Non-pigmented ciliary epithelial cell (primary cell): ENCODE results near the gene DAPK3.
"Not testable (repeated sequence)": the region's sequence is repeated elsewhere in the genome, so short reads cannot be mapped to it uniquely, and the experiment has no call there.

Experiments
- DNase-seq: peaks from one replicate; pipeline ENCODE4 v3.0.0-alpha.2; 2010; ENCODE audit warnings: low read depth

Gene DAPK3

DNA sequence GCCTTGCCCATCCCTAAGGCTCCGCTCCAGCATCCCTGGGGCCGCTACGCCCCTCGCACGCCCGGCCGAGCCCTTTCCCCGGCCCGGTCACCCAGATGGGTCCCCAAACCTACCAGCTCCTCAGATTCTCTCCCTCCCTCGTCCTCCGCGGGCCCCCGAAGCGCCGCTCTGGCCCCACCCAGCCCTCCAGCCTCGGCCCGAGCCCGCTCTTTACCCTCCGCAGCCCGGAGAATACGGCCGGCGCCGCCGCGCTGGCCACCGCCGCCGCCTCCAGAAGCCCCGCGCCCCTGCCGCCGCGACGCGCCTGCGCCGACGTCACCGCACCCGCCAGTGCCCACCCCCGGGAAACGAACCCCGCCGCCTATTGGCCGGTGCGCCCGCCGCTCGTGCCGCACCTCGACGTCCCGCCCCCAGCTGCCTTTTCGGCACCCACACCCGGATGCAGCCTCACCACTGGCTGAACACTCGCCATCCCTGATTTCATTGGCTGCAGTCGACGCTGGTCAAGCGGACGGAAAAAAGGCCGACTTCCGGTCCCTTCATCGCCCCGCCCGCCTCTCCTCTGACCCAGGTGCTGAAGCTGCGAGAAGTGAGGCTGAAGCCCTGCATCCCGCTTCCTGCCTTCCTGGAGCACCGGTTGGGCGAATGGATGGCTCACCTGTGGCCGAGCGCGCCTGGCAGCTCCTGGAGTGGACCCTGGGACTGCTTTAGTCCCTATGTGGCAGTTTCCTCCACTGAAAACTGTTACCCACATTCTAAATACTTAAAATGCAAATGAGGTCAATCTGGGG is at the start of gene DAPK3:
DAPK3 (minus strand) TSS at position 292 of the 791 bp plus-strand sequence. CDS start 1,364 bp downstream, outside the sequence.
- DNase-seq = peak; percentile 90

DNA sequence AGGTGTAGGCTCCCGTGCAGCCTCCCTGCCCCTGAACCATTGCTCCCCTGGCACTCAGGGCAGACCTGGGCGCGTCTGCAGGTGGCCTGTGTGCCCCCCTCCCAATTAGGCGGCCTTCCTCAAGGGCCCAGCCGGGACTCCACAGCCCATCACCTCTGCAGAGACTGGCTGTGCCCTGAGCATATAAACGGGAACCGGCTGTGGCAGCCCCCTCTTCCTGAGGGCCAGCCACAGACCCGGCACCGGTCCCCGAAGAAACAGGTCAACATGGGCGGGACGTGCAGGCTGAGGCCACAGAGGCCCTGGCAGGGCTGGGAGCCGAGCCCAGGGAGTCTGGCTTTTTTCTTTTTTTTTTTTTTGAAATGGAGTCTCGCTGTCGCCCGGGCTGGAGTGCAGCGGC is 48.7 kb upstream of the DAPK3 start:
- no peak for DNase-seq

DNA sequence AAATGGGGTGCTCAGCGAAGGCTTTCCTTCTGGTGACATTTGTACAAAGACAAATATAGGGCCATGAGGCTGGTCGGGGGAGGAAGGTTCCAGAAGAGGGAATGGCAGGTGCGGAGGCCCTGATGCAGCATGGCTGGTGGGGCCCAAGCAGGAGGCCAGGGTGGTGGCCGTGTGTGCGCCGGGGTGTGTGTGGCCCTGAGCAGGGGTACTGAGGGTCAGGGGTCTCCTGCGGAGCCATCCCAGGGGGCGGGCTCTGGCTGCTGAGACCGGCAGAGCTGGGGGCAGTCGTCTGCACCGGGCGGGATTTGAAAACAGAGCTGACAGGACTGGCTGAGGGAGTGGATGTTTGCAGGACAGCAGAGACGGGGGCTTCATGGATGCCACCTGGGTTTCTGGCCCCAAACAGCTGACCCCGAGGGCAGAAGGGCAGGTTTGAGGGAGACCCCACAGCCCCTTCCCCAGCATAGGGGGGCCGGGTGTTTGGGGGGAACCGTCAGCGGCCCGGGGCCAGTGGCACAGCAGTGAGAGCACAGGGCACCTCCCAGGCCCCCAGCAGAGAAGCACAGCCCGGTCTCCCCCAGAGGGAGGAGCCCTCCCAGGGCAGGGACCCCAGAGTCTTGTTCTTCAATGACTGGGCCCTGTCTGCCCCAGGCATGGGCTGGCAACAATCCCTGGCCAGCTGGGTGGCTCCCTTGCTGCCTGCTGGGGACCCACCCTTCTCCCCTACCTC is 48.0 kb upstream of the DAPK3 start:
- DNase-seq = no peak

DNA sequence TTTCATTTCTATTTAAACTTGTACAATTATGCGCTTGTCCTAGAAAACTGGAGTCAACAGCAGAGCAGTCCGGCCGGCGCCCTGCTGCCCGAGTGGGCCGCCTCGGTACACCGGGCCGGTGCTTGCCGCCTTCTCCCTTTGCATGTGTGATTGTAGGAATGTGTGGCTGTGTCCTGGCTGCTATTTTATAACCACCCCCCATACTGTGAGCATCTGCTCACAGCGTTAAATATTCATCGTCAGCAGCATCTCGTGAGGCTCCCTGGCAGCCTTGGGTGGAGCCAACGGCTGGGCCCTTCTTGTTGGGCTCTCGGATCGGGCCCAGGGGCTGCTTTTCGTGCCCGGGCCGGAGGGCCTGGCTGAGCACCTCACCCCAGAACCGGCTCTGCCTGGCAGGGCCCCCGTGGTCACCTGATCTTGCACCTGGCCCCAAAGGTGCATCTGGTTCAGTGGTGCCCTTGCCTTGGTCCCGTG is 47.3 kb upstream of the DAPK3 start:
- DNase-seq = no peak

DNA sequence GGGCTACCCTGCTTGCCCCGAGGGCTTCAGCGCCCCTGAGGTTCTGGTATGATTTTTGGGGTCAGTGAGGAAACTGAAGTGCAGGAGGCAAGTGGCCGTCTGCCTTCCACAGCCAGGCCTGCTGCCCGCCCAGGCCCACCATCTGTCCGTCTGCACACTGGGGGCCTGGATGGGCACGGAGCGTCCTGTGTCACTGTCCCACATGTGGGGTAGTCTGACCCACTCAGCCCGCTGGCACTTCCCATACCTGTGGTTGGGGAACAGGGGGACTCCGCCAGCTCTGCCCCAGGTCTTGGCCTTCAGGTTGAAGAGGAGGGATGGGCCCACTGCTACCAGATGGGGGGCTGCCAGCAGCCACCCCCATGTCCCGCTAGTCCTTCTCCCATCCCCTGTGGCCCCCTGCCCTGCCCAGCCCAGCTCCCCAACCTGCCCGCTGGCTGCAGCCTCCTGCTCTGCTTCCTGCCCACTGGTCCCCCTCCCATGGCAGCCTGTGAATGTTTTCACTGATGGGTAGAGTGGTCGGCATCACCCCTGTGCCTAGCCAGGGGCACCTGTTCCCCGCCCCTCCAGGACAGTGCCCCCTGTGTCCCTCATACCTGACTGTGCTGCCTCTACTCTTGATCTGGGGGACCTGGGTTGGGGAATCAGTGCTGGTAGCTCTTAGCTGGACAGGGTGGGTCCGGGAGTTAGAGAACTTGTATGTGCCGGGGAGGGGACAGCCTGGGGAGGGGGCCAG is 46.2 kb upstream of the DAPK3 start:
- no peak for DNase-seq

DNA sequence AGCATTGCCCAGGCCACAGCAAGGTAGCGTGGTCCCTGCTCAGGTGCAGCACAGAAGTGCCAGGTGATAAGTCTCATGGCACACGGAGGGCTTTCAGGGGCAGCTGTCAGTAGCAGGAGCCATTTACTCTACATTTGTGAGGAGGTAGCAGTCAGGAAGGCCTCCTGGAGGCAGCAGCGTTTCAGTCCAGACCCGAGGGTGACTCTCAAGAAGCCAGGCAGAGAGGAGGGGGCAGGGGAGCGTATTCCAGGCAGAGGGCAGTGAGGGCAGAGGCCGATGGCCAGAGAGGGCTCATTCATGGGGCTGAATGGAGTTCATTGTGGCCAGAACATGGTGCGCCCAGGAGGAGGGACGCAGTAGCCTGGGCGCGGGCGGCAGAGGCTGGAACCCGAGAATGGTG is 45.6 kb upstream of the DAPK3 start:
- no peak for DNase-seq

DNA sequence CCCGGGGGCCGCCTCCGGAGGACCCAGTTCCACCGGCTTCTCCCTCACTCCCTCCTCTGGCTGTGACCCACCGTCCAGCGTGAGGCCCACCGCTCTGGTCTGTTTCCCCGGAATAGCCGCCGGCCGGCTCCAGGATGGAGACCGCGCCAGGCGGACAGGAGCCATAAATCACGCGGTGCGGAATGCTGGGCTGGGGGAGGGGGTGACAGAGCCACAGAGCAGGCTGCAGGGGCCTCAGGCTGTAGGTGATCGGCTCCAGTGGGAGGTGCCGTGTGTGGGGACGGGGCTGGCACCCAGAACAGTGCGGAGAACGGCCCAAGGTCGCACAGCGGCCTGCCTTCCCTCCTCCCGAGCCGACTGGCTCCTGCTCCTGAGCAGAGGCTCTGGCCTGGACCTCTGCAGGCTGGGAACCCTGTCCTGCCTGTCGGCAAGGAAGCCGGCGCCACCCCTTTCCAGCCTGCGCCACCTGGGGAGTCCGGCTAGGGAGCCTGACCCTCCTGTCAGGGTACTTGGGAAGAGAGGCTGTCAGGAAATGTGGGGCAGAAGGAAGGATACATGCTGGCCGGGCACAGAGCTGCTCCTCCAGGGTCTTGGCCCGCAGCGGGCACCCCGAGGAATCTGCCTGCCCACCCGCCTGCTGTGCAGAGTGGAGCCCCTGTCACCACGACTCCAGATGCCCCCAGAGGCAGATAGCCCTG is 45.0 kb upstream of the DAPK3 start:
- DNase-seq = no peak

DNA sequence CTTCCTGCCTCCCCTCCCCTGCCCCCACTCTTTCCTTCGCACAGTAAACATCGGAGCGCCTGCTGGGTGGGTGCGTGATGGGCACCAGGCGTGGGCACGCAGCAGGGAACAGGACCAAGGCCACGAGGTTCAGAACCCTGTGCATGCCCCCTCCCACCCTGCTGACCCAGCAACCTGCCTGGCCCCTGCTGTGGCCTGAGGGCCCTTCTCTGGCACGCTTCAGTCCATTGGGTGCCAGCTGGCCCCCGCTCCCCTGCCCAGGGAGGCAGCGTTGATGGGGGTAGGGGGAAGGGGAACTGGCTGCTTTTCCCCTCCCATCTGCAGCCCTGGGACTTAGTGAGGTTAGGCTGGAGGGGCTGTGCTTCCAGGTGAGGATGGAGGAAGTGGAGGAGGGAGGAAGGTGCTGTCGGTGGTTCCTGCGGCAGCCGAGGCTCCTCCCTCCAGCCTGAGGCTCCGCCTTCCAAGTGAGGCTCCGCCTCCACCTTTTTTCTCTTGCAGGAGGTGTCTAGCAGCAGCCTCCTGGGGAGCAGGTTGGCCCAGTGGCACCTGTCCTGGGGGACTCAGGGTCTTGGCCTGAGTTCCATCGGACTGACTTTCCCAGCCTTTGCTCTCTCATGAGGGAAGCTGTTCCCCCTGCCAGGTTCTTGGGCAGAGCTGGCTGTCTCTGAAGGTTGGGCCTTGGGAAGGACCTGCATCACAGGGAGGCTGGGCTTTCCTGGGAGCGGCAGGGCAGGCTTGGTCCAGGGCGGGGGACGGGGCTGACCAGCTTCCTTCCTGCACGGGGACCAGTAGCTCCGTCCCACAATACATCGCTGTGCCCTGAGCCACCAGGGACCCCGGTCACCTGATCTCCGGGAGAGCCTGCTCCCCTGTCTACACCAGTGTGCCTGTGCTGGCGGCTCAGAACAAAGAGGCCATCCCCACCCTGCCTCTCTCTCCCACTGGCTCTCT is 43.9 kb upstream of the DAPK3 start:
- DNase-seq = no peak

DNA sequence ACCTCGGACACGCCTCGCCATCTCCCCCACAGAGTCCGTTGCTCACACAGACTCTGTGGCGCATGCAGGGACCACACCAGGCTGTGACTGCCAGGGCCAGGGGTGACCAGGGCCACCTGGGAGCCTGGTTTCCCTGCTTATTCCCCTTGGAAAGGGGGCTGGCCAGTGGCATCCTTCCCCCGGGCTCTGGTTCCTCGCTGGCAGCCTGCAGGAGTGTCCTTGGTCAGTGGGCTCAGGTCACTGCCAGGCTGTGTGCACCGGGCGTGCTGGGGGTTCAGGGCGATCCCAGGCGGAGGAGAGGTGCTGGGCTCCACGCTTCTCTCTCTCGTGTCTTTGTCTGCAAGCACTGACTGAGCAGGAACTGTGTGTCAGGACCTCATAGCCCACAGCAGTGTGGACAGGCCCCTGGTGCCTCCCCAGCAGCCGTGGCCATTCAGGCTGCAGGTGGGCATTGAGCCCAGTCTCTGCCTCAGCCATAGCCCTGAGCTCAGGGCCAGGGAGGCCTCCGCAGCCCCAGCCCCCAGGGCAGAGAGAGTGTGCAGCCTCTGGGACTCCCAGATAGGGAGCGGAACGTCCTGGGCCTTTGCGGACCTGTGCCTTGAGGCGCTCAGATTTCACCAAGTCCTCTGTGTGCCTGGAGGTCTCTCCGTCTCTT is 43.1 kb upstream of the DAPK3 start:
- DNase-seq = no peak

DNA sequence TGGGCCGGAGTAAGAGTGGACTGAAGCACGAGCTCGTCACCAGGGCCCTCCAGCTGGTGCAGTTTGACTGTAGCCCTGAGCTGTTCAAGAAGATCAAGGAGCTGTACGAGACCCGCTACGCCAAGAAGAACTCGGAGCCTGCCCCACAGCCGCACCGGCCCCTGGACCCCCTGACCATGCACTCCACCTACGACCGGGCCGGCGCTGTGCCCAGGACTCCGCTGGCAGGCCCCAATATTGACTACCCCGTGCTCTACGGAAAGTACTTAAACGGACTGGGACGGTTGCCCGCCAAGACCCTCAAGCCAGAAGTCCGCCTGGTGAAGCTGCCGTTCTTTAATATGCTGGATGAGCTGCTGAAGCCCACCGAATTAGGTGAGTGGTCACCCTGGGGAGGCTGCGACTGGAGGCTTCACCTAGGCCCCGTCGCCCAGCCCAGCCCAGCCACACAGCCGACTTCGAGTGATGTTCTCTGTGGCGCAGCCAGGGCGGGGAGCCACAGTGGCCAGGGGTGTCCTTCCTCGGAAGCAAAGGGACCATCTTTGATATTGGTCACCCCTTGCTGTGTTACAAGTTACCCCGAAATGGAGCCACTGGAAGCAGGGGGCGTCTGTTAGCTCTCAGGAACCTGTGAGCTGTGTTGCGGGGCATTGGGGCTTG is 42.2 kb upstream of the DAPK3 start:
- no peak for DNase-seq

DNA sequence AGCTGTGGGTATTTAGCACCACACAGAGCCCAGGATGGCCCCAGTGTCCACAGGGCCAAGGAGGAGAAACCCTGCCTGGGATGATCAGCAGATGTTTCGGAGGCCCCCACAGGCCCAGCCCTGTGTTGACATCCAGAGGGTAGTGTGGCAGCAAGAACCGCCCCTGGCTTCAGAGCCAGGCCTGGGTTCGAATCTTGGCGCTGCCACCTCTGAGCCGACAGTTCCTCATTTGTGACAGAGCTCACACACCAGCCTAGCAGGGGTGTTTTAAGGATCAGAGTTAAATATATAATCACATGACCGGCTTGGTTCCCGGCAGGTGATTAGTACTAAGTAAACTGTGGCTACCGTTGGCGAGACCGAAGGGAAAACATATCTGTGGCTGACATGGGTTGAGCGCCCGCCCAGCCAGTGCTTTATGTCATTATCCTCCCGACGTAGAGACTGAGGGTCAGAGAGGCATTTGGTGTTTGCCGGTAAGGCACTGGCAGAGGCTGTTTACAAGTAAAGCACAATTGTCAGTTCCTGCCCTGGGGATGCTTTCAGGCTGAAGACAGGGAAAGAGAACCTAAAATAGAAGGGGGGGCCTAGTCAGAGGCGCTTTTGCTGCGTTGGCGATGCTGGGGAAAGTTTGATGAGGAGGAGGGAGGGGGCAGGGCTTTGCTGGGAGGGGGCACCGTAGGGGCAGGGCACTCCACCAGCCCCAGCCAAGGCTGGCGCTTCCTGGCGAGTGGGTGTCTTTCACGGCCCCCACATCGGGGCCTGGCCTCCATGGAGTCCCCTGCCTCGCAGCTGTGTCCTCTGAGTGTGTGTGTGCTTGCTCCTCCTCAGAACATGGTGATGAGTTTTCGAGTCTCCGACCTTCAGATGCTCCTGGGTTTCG is 41.4 kb upstream of the DAPK3 start:
- DNase-seq = no peak

DNA sequence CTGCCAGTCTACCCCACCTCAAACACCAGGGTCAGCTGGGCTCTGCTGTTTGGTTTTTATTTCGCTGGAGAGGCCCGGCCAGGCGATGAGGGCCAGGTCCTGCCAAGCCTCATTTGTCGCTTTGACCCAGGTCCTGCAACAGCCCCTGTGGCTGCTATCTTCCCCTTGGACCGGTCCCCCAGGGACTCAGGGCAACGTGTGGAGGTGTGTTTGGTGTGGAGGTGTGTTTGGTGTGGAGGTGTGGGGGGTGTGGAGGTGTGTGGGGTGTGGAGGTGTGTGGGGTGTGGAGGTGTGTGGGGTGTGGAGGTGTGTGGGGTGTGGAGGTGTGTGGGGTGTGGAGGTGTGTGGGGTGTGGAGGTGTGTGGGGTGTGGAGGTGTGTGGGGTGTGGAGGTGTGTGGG is 40.5 kb upstream of the DAPK3 start:
- not testable (repeated sequence) for DNase-seq

DNA sequence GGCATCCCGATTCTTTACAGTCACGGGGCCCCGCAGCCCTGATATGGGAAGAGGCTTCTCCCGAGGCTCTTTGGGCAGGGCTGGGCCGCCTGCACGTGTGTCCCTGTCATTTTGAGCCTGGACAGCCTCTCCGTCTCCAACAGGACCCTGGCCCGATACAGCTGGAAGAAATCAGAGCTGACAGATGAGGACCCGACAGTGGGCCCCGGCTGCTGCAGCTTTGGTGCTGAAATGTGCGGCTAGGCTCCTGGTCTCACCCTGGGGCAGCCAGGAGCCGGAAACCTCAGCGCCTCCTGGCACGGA is 39.9 kb upstream of the DAPK3 start:
- no peak for DNase-seq

DNA sequence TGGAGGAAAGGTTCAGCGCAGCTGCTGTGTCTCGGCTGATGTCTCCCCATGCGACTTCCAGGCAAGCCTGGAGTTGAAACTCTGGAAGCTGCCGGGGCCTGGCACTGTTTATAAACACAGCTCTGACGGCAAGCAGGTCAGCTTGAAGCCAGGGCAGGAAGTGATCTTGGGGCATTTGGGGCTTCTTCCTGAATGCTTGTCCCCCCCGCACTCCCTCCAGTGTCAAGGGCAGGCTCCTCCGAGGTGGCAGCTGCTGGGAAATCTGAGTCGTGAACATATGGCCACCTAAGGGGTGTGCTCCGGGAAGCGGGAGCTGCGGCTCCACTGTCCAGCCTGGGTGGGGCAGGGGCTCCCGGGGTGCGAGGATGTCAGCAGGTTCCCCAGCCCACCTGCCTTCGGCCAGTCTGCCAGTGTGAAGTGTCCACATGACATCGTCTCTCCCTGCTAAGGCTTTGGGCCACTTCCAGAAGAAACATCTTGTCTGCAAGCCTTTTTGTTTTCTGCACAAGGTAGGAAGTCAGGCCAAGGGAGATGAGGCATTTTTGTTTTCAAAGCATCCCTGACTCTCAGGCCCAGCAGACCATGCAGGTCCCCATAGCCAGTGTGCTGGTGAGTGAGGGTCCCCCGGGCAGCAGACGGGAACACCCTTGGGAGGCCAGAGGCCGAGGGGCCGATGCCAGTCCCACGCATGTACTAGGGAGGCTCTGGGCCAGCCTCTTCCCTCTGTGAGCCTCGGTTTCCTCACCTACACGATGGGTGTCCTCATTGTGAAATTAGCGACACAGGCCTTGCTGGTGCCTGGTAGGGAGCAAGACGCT is 39.3 kb upstream of the DAPK3 start:
- DNase-seq = no peak

DNA sequence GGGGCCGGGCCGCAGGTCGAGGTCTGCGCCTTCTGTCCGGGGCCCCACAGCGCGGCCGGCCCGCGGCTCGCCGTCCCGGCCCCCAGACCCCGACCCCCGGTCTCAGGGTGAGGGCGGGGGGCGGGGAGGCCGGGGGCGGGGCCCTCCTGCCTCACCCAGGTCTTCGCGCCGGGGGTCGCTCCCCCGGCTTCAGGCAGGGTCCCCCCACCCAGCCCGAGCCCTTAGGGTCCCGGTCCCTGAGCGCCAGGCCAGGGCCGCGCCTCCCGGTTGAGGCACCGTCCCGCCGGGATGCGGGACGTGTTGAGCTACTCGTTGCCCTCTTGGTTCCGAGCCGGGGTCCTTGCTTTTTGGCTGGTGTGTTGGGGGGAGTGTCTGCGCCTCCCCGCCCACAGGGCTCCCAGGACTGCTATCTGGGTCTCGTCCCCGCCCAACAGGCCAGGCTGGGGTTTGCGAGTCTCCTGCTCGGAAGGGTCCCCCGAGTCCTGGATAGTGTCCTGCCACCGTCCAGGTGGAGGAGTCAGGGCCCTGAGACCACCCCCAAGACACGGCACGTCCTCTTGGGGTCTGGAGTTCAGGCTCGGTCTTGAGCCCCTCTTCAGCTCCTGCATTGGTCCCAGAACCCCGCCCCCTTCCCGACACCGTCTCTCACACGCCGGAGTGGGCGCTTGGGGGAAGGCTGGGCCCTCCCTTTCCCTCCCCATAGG is 37.1 kb upstream of the DAPK3 start:
- no peak for DNase-seq

DNA sequence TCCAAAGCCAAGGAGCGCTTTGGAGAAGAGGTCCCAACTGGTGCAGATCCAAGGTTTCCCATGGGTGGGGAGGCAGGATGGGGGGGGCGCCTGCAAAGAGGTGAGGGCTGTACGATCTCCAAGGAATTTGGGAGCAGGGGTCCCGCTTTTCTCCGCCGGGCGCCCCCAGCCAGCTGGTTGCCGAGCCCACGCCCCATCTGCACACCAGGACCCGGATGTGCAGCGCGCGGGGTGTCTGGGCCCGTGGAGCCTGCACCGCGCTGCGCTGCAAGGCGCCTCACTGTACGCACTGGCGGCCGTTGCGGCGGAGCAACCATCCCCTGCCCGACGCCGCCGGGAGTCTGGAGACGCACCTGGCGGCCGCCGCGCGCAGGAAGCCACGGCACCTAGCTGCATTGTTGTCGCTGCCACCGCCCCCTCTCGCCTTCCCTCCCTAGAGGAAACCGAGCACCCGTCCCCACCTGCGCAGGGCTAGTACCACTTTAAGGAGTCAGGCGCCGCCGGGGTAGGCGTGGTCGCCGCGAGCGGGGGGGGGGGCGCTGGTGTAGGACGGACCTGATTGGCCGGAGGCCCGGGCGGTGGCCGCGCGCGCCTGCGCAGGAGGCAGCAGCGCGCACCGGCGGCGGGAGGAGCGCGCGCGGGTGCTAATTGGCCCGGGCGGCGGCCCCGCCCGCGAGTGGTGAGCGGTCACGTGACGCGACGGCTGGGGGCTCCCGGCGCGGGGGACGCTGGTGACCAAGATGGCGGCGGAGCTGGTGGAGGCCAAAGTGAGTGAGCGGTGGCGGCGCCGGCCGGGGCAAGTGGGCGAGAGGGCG is 36.3 kb upstream of the DAPK3 start, which contains the start of gene PIAS4:
PIAS4 (plus strand) TSS at position 716 of the 815 bp plus-strand sequence; CDS start at position 741, 25 bp downstream.
- DNase-seq = no peak
